ENCODE measurements around the gene KIF4A. TPM values are rescaled to one million over a fixed set of nuclear protein-coding genes. Genes with fewer than 3 reads are reported as not detected.
"Not testable (repeated sequence)": the region's sequence is repeated elsewhere in the genome, so short reads cannot be mapped to it uniquely, and the experiment has no call there.

KIF4A gene
- total RNA-seq, 4 donors from 2014 or later = 0.59 TPM; not detected in 3

GRCh38 chrX:70264784-70265183 lies 25.1 kb upstream of the KIF4A start:
- H3K4me3 ChIP-seq = no peak overlapping the region
- H3K27ac ChIP-seq = no peak overlapping the region
- no peaks in the 10 kb centered on the region for H3K4me1 ChIP-seq
- H3K9me3 ChIP-seq = no peaks in the 10 kb centered on the region
- TF ChIP-seq, protein P1, sequence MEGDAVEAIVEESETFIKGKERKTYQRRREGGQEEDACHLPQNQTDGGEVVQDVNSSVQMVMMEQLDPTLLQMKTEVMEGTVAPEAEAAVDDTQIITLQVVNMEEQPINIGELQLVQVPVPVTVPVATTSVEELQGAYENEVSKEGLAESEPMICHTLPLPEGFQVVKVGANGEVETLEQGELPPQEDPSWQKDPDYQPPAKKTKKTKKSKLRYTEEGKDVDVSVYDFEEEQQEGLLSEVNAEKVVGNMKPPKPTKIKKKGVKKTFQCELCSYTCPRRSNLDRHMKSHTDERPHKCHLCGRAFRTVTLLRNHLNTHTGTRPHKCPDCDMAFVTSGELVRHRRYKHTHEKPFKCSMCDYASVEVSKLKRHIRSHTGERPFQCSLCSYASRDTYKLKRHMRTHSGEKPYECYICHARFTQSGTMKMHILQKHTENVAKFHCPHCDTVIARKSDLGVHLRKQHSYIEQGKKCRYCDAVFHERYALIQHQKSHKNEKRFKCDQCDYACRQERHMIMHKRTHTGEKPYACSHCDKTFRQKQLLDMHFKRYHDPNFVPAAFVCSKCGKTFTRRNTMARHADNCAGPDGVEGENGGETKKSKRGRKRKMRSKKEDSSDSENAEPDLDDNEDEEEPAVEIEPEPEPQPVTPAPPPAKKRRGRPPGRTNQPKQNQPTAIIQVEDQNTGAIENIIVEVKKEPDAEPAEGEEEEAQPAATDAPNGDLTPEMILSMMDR (IDR thresholded peaks at IDR 0.05) = no peak
- TF ChIP-seq POLR2A (IDR thresholded peaks at IDR 0.05) = no peak
- TF ChIP-seq EP300 (IDR thresholded peaks at IDR 0.05) = no peak
- no peak for DNase-seq (ENCODE audit: low spot score in 2 of 2)
- WGBS, 2 donors = 38 to 67% methylated on average over 3 of the region's 3 CpGs
- H3K36me3 ChIP-seq = no peaks in the 10 kb centered on the region
- H3K27me3 ChIP-seq = no peaks in the 10 kb centered on the region

- Histone ChIP-seq H3K4me3 (no peak within 1 kb of the TSS), H3K27ac (no peak within 1 kb of the TSS), H3K9me3 (no peaks in the 10 kb centered on the region), H3K36me3 (no peaks in the 10 kb centered on the region), H3K4me1 (no peaks in the 10 kb centered on the region), H3K27me3 (no peaks in the 10 kb centered on the region)
- no peak for TF ChIP-seq POLR2A (IDR thresholded peaks at IDR 0.05)
- TF ChIP-seq, protein P1 (IDR thresholded peaks at IDR 0.05) = no peak
- TF ChIP-seq EP300 (IDR thresholded peaks at IDR 0.05) = no peak
- no peak for DNase-seq (ENCODE audit: low spot score in 2 of 2)
Measured at GRCh38 chrX:70268034-70268433, 21.9 kb upstream of the KIF4A start, which contains the start of gene ARR3. Gene ARR3, plus strand, starts transcription at chrX:70268334. Its CDS starts 1,052 bp downstream, at chrX:70269386.

DNA sequence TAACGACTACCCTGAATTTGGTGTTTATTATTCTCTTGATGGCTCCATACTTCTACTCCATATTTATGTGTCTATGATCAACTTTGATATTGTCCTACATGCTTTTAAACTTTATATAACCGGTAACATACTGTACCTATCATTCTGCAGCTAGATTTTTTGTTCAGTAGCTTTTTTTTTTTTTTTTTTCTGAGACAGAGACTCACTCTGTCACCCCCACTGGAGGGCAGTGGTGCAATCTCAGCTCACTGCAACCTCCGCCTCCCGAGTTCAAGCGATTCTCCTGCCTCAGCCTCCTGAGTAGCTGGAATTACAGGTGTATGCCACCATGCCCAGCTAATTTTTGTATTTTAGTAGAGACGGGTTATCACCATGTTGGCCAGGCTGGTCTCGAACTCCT lies 15.9 kb upstream of the KIF4A start:
- not testable (repeated sequence) for H3K4me3 ChIP-seq; H3K27me3 ChIP-seq; H3K36me3 ChIP-seq; H3K4me1 ChIP-seq; DNase-seq (ENCODE audit: low spot score in 2 of 2); H3K27ac ChIP-seq; H3K9me3 ChIP-seq
- 78 to 82% methylated on average over 6 to 7 of the region's 7 CpGs for WGBS, 2 donors

DNA sequence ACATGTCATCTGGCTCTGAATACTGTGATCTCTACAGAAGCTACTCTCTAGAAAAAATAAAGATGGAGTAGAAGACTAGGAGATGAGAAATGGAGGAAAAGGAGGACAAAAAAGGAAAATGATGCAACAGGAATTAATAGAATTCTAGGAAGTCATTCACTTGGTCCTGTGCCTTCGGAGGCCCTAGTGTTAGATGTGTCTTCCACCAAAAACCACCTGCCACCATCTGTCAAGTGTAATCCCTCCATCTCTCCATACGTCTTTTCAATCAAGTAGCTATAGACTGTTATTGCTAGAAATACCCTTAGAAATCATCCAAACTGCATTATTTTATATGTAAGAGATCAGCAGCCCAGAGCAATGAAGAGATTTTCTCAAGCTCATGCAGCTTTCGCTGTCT lies 10.8 kb upstream of the KIF4A start:
- Histone ChIP-seq H3K27me3 (no peaks in the 10 kb centered on the region), H3K9me3 (no peaks in the 10 kb centered on the region), H3K4me3 (no peak overlapping the region), H3K4me1 (no peaks in the 10 kb centered on the region), H3K27ac (no peak overlapping the region), H3K36me3 (peaks cover 0 to 8% (median 0%) of the 10 kb centered on the region in 3 donors)
- WGBS, 2 donors = 82 to 96% methylated on average over 3 of the region's 3 CpGs
- TF ChIP-seq, protein P1 (IDR thresholded peaks at IDR 0.05) = no peak
- TF ChIP-seq POLR2A (IDR thresholded peaks at IDR 0.05) (no peak), EP300 (IDR thresholded peaks at IDR 0.05) (no peak)
- DNase-seq (ENCODE audit: low spot score in 2 of 2) = no peak

DNA sequence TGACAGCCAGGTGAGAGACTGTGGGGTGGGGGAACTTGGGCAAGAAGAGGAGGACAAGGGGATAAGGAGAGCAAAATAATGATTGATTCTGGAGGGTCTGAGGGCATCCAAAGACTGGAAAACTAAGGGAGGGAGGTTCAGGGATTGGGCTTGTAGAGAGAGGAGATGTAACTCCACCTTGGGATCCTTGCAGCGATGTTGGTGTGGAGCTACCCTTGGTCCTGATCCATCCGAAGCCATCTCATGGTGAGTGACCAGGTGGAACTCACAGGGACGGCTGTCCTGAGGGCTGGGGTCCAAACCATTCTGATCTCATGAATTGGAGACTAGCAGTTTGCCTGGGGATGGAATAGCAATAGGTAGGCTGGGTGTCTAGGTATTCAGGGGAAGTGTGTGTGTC lies 9.3 kb upstream of the KIF4A start:
- H3K36me3 ChIP-seq = peaks cover 0 to 23% (median 0%) of the 10 kb centered on the region in 3 donors
- 72 to 84% methylated on average over 3 of the region's 3 CpGs for WGBS, 2 donors
- H3K4me1 ChIP-seq = no peaks in the 10 kb centered on the region
- DNase-seq (ENCODE audit: low spot score in 2 of 2) = no peak
- H3K27me3 ChIP-seq = no peaks in the 10 kb centered on the region
- TF ChIP-seq, protein P1 (IDR thresholded peaks at IDR 0.05) = no peak
- no peak for TF ChIP-seq EP300 (IDR thresholded peaks at IDR 0.05)
- no peak for TF ChIP-seq POLR2A (IDR thresholded peaks at IDR 0.05)
- no peak overlapping the region for H3K27ac ChIP-seq
- no peak overlapping the region for H3K4me3 ChIP-seq
- no peaks in the 10 kb centered on the region for H3K9me3 ChIP-seq

DNA sequence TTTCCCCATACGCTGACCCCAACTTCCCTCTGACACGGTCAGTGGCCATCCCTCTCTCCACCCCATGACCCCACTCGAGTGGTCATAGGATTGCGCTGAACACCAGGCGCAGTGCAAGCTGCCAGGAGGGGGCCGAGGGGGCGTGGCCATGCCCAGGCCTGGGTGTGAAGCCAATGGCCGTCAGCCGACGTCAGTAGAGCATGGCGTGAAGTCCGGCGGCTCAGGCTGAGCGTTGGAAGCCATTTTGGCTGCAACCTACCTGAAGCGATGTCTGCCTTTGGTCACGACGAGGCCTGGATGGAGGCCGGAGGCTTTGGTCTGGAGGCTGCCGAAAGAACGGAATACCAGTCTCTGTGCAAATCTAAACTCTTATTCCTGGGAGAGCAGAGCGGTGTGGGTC lies 8.0 kb upstream of the KIF4A start, which contains the start of gene RAB41:
TSS of gene RAB41 (plus strand) at position 222 of the 400 bp plus-strand sequence. CDS start at position 268, 46 bp downstream.
- TF ChIP-seq POLR2A (IDR thresholded peaks at IDR 0.05) (no peak), EP300 (IDR thresholded peaks at IDR 0.05) (no peak)
- TF ChIP-seq, protein P1 (IDR thresholded peaks at IDR 0.05) = no peak
- Histone ChIP-seq H3K9me3 (no peaks in the 10 kb centered on the region), H3K4me3 (no peak within 1 kb of the TSS), H3K4me1 (no peaks in the 10 kb centered on the region), H3K27ac (no peak within 1 kb of the TSS), H3K27me3 (no peaks in the 10 kb centered on the region), H3K36me3 (peaks cover 0 to 37% (median 0%) of the 10 kb centered on the region in 3 donors)
- DNase-seq (ENCODE audit: low spot score in 2 of 2) = no peak
- WGBS, 2 donors = 91 to 94% methylated on average over 18 to 21 of the region's 21 CpGs

All from tibial nerve (tissue), 4 donors.